Neural progenitor cell (in vitro differentiated cells): ENCODE data around the gene ITM2C. TPM values are rescaled to one million over a fixed set of nuclear protein-coding genes. Genes with fewer than 3 reads are reported as not detected.

Source experiments
- DNase-seq: peaks from one replicate; pipeline ENCODE4 v3.0.0-alpha.2; 2016; ENCODE audit warnings: low spot score
- H2AFZ ChIP-seq: fragments of 200-600 bp; sonication (generic); replicated peaks from 2 replicates; pipeline ENCODE4 v1.6.1; 2016; ENCODE audit warnings: antibody characterized with exemption
- H3F3A ChIP-seq: fragments of 200-600 bp; sonication (generic); 2 replicates; pipeline ENCODE4 v1.6.1; 2016; ENCODE audit warnings: antibody characterized with exemption, low read depth
- H3K27ac ChIP-seq: fragments of 200-600 bp; sonication (generic); 2 replicates; pipeline ENCODE4 v1.5.1; 2016; ENCODE audit warnings: mild to moderate bottlenecking
- H3K27me3 ChIP-seq: fragments of 200-600 bp; sonication (generic); 2 replicates; pipeline ENCODE4 v1.6.1; 2016; ENCODE audit warnings: mild to moderate bottlenecking, moderate library complexity
- H3K36me3 ChIP-seq: fragments of 200-600 bp; sonication (generic); 2 replicates; pipeline ENCODE4 v1.5.1; 2016
- H3K4me1 ChIP-seq: fragments of 200-600 bp; sonication (generic); 2 replicates; pipeline ENCODE4 v1.6.1; 2016; ENCODE audit warnings: mixed run types
- H3K4me2 ChIP-seq: fragments of 200-600 bp; sonication (generic); 2 replicates; pipeline ENCODE4 v1.6.1; 2016
- H3K4me3 ChIP-seq: fragments of 200-600 bp; sonication (generic); 2 replicates; pipeline ENCODE4 v1.5.1; 2016
- H3K79me2 ChIP-seq: fragments of 200-600 bp; sonication (generic); 2 replicates; pipeline ENCODE4 v1.6.1; 2016; ENCODE audit warnings: low read depth
- H3K9ac ChIP-seq: fragments of 200-600 bp; sonication (generic); 2 replicates; pipeline ENCODE4 v1.6.1; 2016
- H3K9me3 ChIP-seq: fragments of 200-600 bp; sonication (generic); 2 replicates; pipeline ENCODE4 v1.5.1; 2016; ENCODE audit warnings: low read depth
- H4K20me1 ChIP-seq: fragments of 200-600 bp; sonication (generic); 2 replicates; pipeline ENCODE4 v1.6.1; 2016; ENCODE audit warnings: low read depth
- H3K27ac Mint-ChIP-seq: 3 replicates; pipeline ENCODE4 v1.8.0; 2021; ENCODE audit warnings: mixed read lengths
- H3K27me3 Mint-ChIP-seq: 2 replicates; pipeline ENCODE4 v1.8.0; 2022; ENCODE audit warnings: low read depth, mild to moderate bottlenecking, inconsistent platforms, moderate library complexity, mixed read lengths; ENCODE audit not compliant: insufficient read depth
- H3K36me3 Mint-ChIP-seq: 3 replicates; pipeline ENCODE4 v1.8.0; 2021; ENCODE audit warnings: mixed read lengths
- H3K4me1 Mint-ChIP-seq: 3 replicates; pipeline ENCODE4 v1.8.0; 2021; ENCODE audit warnings: mixed read lengths
- H3K4me3 Mint-ChIP-seq: 3 replicates; pipeline ENCODE4 v1.8.0; 2021; ENCODE audit warnings: mild to moderate bottlenecking, moderate library complexity, mixed read lengths
- H3K9me3 Mint-ChIP-seq: 3 replicates; pipeline ENCODE4 v1.8.0; 2020; ENCODE audit warnings: mixed read lengths
- EZH2 ChIP-seq: fragments of 200-600 bp; sonication (generic); IDR thresholded peaks from 2 replicates; pipeline ENCODE4 v1.6.1; 2017; ENCODE audit warnings: antibody characterized with exemption, mild to moderate bottlenecking, moderate library complexity
- EZH2phosphoT487 ChIP-seq: fragments of 200-600 bp; sonication (generic); IDR thresholded peaks from 2 replicates; pipeline ENCODE4 v1.6.1; 2017; ENCODE audit warnings: antibody characterized with exemption
- total RNA-seq: library from RNA; depleted of rRNA; stranded (reverse); fragments of >200 nt; gene quantifications from 2 replicates; pipeline ENCODE4 v1.2.3, GENCODE V29; 2015; ENCODE audit warnings: low replicate concordance
- TF ChIP-seq, protein P1 (sequence below): fragments of 200-600 bp; sonication (generic); IDR thresholded peaks from 2 replicates; pipeline ENCODE4 v1.5.1; 2017; ENCODE audit warnings: antibody characterized with exemption, mild to moderate bottlenecking

Gene ITM2C
- total RNA-seq, 1 donor from 2014 or later = 84.6 TPM

- TF ChIP-seq EZH2 (no peak), EZH2phosphoT487 (no peak)
- TF ChIP-seq, protein P1, sequence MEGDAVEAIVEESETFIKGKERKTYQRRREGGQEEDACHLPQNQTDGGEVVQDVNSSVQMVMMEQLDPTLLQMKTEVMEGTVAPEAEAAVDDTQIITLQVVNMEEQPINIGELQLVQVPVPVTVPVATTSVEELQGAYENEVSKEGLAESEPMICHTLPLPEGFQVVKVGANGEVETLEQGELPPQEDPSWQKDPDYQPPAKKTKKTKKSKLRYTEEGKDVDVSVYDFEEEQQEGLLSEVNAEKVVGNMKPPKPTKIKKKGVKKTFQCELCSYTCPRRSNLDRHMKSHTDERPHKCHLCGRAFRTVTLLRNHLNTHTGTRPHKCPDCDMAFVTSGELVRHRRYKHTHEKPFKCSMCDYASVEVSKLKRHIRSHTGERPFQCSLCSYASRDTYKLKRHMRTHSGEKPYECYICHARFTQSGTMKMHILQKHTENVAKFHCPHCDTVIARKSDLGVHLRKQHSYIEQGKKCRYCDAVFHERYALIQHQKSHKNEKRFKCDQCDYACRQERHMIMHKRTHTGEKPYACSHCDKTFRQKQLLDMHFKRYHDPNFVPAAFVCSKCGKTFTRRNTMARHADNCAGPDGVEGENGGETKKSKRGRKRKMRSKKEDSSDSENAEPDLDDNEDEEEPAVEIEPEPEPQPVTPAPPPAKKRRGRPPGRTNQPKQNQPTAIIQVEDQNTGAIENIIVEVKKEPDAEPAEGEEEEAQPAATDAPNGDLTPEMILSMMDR = no peak
- peaks cover 1% of the 10 kb centered on the region for H3K36me3 Mint-ChIP-seq
- H3K4me1 Mint-ChIP-seq = no peaks in the 10 kb centered on the region
- no peak for DNase-seq
- peaks cover 13% of the 10 kb centered on the region for H3K27me3 ChIP-seq
- no peak overlapping the region for H2AFZ ChIP-seq
- no peak overlapping the region for H3K4me2 ChIP-seq
- no peak overlapping the region for H3K27ac Mint-ChIP-seq
- no peaks in the 10 kb centered on the region for H3K36me3 ChIP-seq
- no peaks in the 10 kb centered on the region for H4K20me1 ChIP-seq
- H3K4me1 ChIP-seq = no peaks in the 10 kb centered on the region
- no peaks in the 10 kb centered on the region for H3F3A ChIP-seq
- no peak overlapping the region for H3K27ac ChIP-seq
- no peaks in the 10 kb centered on the region for H3K79me2 ChIP-seq
- no peak overlapping the region for H3K4me3 Mint-ChIP-seq
- H3K9me3 Mint-ChIP-seq = peaks cover 3% of the 10 kb centered on the region
- H3K4me3 ChIP-seq = no peak overlapping the region
- H3K27me3 Mint-ChIP-seq = peaks cover 13% of the 10 kb centered on the region
- H3K9ac ChIP-seq = no peak overlapping the region
- H3K9me3 ChIP-seq = no peaks in the 10 kb centered on the region
Observed at GRCh38 chr2:230852113-230852512, 12.6 kb upstream of the ITM2C start.

DNA sequence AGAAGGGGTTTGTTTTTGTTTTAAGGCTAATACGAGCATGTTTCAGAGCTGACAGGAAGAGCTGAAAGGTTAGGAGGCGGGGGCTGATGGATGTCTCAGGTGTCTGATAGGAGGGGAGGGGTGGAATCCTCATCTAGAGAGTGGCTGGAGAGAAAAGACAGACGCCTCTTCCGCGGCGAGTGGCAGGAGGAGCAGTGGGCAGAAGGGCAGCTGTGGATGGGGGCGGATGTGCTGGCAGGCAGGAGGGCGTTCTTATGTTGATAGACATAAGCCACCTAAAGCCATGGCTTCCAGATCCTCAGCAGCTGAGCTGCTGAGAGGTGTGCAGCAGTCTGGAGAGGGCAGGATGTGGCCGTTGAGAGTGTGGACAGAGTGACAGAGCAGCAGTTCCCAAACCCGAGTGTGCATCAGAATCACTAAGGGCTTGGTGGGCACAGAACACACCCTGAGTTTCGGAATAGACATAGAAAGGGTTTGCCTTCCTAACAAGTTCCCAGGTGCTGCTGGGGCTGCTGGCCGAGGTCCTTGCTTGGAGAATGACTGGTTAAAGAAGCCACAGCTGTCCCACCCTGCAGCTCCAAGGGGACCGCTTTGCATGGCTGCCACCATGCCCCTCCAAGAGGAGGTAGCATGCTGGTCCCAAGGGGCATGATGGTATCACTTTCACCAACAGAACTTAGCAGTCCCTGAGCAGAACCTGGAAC, 3.0 kb upstream of the ITM2C start:
- Histone ChIP-seq H3F3A (peaks cover 24% of the 10 kb centered on the region), H4K20me1 (no peaks in the 10 kb centered on the region), H3K27ac (no peak overlapping the region), H3K79me2 (peaks cover 16% of the 10 kb centered on the region), H3K4me3 (no peak overlapping the region), H3K36me3 (no peaks in the 10 kb centered on the region), H3K4me1 (peaks cover 7% of the 10 kb centered on the region), H3K9me3 (no peaks in the 10 kb centered on the region), H3K4me2 (no peak overlapping the region), H3K9ac (no peak overlapping the region), H3K27me3 (peaks cover 18% of the 10 kb centered on the region), H2AFZ (peak overlapping the region; percentile 4)
- H3K4me1 Mint-ChIP-seq = peaks cover 32% of the 10 kb centered on the region
- peaks cover 19% of the 10 kb centered on the region for H3K27me3 Mint-ChIP-seq
- H3K9me3 Mint-ChIP-seq = peaks cover 4% of the 10 kb centered on the region
- no peak for DNase-seq
- H3K4me3 Mint-ChIP-seq = no peak overlapping the region
- no peaks in the 10 kb centered on the region for H3K36me3 Mint-ChIP-seq
- peak overlapping the region; percentile 40 for H3K27ac Mint-ChIP-seq
- TF ChIP-seq EZH2 (no peak), EZH2phosphoT487 (no peak)
- TF ChIP-seq, protein P1 = no peak

- H3K9ac ChIP-seq = no peak overlapping the region
- no peaks in the 10 kb centered on the region for H4K20me1 ChIP-seq
- H3K79me2 ChIP-seq = peaks cover 22% of the 10 kb centered on the region
- H3K4me3 Mint-ChIP-seq = peak overlapping the region; percentile 9
- peaks cover 18% of the 10 kb centered on the region for H3K27me3 ChIP-seq
- TF ChIP-seq, protein P1 = no peak
- no peak for TF ChIP-seq EZH2phosphoT487
- TF ChIP-seq EZH2 = no peak
- H3K4me2 ChIP-seq = no peak overlapping the region
- no peaks in the 10 kb centered on the region for H3K36me3 ChIP-seq
- no peak overlapping the region for H3K4me3 ChIP-seq
- peaks cover 2% of the 10 kb centered on the region for H3K36me3 Mint-ChIP-seq
- H3K9me3 Mint-ChIP-seq = peaks cover 4% of the 10 kb centered on the region
- H3K27me3 Mint-ChIP-seq = peaks cover 19% of the 10 kb centered on the region
- no peaks in the 10 kb centered on the region for H3K9me3 ChIP-seq
- DNase-seq = no peak
- peaks cover 13% of the 10 kb centered on the region for H3K4me1 ChIP-seq
- no peak overlapping the region for H3K27ac ChIP-seq
- H3K27ac Mint-ChIP-seq = no peak overlapping the region
- H3K4me1 Mint-ChIP-seq = peaks cover 37% of the 10 kb centered on the region
- H3F3A ChIP-seq = peaks cover 29% of the 10 kb centered on the region
- no peak overlapping the region for H2AFZ ChIP-seq
Observed at GRCh38 chr2:230862292-230862691, 2.5 kb upstream of the ITM2C start.
